A673 (cell line): ENCODE data around the gene HNRNPC. TPM values are rescaled to one million over a fixed set of nuclear protein-coding genes. Genes with fewer than 3 reads are reported as not detected.

ENCODE experiments used
- BruUV-seq: library from RNA; stranded (reverse); fragments of 400-500 nt; replicated peaks from 2 replicates; lab custom pipeline; 2021; lab: Mats Ljungman, UMichigan
- CTCF ChIA-PET: fragments of 300-600 bp; sonication (Branson Sonifier 250); formaldehyde crosslinking; loops from one replicate; lab custom pipeline; 2022; ENCODE audit warnings: antibody characterized with exemption; lab: Charles Lee
- POLR2A ChIA-PET: fragments of 300-600 bp; sonication (Branson Sonifier 250); formaldehyde crosslinking; loops from one replicate; lab custom pipeline; 2022; ENCODE audit warnings: antibody characterized with exemption; ENCODE audit not compliant: low non-redundant PET; lab: Charles Lee
- DNase-seq: peaks from one replicate; pipeline ENCODE4 v3.0.0-alpha.2; 2015; ENCODE audit warnings: low spot score
- H3K27ac ChIP-seq: fragments of 200-600 bp; sonication (generic); 2 replicates; pipeline ENCODE4 v1.5.1; 2016; ENCODE audit warnings: mixed run types, low read depth, mild to moderate bottlenecking, mixed read lengths, antibody characterized with exemption, low read length; ENCODE audit not compliant: poor library complexity, severe bottlenecking
- H3K27me3 ChIP-seq: fragments of 200-600 bp; sonication (generic); replicated peaks from 2 replicates; pipeline ENCODE4 v1.6.1; 2017; ENCODE audit warnings: mixed run types, low read depth, mild to moderate bottlenecking, mixed read lengths, antibody characterized with exemption, low read length; ENCODE audit not compliant: insufficient read depth, poor library complexity
- H3K36me3 ChIP-seq: fragments of 200-600 bp; sonication (generic); 2 replicates; pipeline ENCODE4 v1.6.1; 2016; ENCODE audit warnings: mixed run types, mild to moderate bottlenecking, mixed read lengths, antibody characterized with exemption, low read length; ENCODE audit not compliant: insufficient read depth, poor library complexity, severe bottlenecking
- H3K4me1 ChIP-seq: fragments of 200-600 bp; sonication (generic); 2 replicates; pipeline ENCODE4 v1.6.1; 2017; ENCODE audit warnings: mixed run types, mild to moderate bottlenecking, mixed read lengths, antibody characterized with exemption, low read length; ENCODE audit not compliant: insufficient read depth, poor library complexity, severe bottlenecking
- H3K4me3 ChIP-seq: fragments of 200-600 bp; sonication (generic); 2 replicates; pipeline ENCODE4 v1.5.1; 2016; ENCODE audit warnings: low read depth, mixed run types, mild to moderate bottlenecking, mixed read lengths, low read length; ENCODE audit not compliant: poor library complexity, severe bottlenecking
- H3K9me3 ChIP-seq: fragments of 200-600 bp; sonication (generic); 2 replicates; pipeline ENCODE4 v1.6.1; 2016; ENCODE audit warnings: mixed run types, low read depth, mild to moderate bottlenecking, mixed read lengths, antibody characterized with exemption, low read length; ENCODE audit not compliant: poor library complexity, severe bottlenecking
- EZH2 ChIP-seq: fragments of 200-600 bp; sonication (generic); IDR thresholded peaks from 2 replicates; pipeline ENCODE4 v1.6.1; 2017; ENCODE audit warnings: borderline replicate concordance, low read depth, mild to moderate bottlenecking, mixed read lengths, antibody characterized with exemption, low read length; ENCODE audit not compliant: poor library complexity, severe bottlenecking
- intact Hi-C: fragments of 100-400 bp; cut with micrococcal nuclease; formaldehyde crosslinking; loops from one replicate; pipeline ENCODE4 v1.10.0; 2022; ENCODE audit not compliant: unreplicated experiment
- total RNA-seq: library from RNA; stranded (reverse); gene quantifications from 2 replicates; pipeline ENCODE4 v1.2.3, GENCODE V29; 2021
- TF ChIP-seq, protein P1 (sequence below): fragments of 300-800, 200-600 bp; sonication (generic); conservative IDR thresholded peaks from 2 replicates; pipeline ENCODE4 v1.5.1; 2017; ENCODE audit warnings: low read depth, mild to moderate bottlenecking, antibody characterized with exemption, low read length, moderate library complexity, mixed read lengths

HNRNPC gene
- total RNA-seq, 1 experiment from 2014 or later = 949 TPM

DNA sequence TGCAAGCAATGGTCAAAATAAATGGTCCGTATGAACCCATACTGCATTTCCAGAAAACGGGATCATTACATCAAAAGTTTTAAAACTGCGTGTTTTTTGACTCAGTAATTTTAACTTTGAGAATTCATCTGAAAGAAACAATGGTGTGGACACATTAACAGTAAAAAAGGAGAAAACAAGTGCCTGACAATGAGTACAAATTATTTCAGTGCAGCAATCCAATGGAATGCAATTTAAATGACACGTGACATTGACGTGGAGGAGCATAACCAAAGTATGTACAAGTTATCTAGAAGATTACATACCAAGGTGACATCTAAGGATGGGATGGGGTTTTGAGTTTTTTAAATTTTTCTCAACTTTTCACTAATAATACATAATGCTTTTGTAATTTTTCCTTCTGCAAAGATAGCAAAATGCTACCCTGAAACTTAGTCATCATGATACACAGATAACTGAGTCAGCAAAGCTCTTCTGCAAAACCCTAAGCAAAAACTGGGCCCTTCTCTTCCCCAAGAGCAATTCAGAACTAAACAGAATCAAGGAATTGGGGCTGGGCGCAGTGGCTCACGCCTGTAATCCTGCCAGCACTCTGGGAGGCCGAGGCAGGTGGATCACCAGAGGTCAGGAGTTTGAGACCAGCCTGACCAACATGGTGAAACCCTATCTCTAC lies 20.4 kb downstream of the HNRNPC start:
- no TSS peak for BruUV-seq
- Histone ChIP-seq H3K27me3 (no peaks in the 10 kb centered on the region), H3K27ac (no peak overlapping the region), H3K4me3 (no peak overlapping the region), H3K36me3 (peaks cover 92% of the 10 kb centered on the region), H3K9me3 (no peaks in the 10 kb centered on the region), H3K4me1 (peaks cover 10% of the 10 kb centered on the region)
- intact Hi-C loops = no loop called here
- TF ChIP-seq, protein P1, sequence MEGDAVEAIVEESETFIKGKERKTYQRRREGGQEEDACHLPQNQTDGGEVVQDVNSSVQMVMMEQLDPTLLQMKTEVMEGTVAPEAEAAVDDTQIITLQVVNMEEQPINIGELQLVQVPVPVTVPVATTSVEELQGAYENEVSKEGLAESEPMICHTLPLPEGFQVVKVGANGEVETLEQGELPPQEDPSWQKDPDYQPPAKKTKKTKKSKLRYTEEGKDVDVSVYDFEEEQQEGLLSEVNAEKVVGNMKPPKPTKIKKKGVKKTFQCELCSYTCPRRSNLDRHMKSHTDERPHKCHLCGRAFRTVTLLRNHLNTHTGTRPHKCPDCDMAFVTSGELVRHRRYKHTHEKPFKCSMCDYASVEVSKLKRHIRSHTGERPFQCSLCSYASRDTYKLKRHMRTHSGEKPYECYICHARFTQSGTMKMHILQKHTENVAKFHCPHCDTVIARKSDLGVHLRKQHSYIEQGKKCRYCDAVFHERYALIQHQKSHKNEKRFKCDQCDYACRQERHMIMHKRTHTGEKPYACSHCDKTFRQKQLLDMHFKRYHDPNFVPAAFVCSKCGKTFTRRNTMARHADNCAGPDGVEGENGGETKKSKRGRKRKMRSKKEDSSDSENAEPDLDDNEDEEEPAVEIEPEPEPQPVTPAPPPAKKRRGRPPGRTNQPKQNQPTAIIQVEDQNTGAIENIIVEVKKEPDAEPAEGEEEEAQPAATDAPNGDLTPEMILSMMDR = no peak
- no peak for TF ChIP-seq EZH2
- no peak for DNase-seq
- ChIA-PET POLR2A (no interaction called here), CTCF (no interaction called here)

DNA sequence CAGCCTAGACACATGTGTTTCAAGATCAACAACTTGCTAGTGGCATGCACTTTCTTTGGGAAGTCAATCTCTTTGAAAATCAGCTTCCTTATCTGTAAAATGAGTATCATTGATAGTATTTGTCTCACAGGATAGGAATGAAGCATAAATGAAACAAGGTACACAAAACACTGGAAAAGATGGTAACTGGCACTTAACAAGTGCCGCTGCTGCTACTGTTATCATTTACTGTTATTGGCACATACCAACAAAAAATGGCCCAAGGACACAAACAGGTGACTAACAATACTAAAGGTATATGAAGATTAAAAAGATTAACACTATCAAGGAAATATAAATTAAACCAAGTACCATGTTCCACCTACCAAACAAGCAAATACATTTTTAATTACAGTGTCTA lies 20.9 kb downstream of the HNRNPC start:
- DNase-seq = no peak
- TF ChIP-seq EZH2 = no peak
- TF ChIP-seq, protein P1 = no peak
- no peaks in the 10 kb centered on the region for H3K9me3 ChIP-seq
- intact Hi-C loops = no loop called here
- POLR2A ChIA-PET = no interaction called here
- H3K36me3 ChIP-seq = peaks cover 92% of the 10 kb centered on the region
- H3K4me3 ChIP-seq = no peak overlapping the region
- no peaks in the 10 kb centered on the region for H3K27me3 ChIP-seq
- no peak overlapping the region for H3K27ac ChIP-seq
- CTCF ChIA-PET = no interaction called here
- H3K4me1 ChIP-seq = peaks cover 10% of the 10 kb centered on the region
- BruUV-seq = no TSS peak

DNA sequence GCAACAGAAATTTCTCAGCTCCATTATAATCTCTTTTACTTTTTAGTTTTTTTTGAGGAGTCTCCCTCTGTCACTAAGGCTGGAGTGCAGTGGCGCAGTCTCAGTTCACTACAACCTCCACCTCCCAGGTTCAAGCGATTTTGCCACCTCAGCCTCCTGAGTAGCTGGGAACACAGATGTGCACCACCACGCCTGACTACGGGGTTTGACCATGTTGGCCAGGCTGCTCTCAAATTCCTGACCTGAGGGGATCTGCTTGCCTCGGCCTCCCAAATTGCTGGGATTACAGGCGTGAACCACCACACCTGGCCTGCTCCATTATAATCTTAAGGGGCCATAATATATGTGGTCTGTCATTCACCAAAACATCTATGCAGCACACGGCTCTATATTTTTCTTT lies 23.4 kb downstream of the HNRNPC start:
- Histone ChIP-seq H3K4me3 (no peak overlapping the region), H3K27me3 (no peaks in the 10 kb centered on the region), H3K27ac (no peak overlapping the region), H3K9me3 (no peaks in the 10 kb centered on the region), H3K36me3 (peaks cover 77% of the 10 kb centered on the region), H3K4me1 (peaks cover 15% of the 10 kb centered on the region)
- BruUV-seq = no TSS peak
- intact Hi-C loops = no loop called here
- POLR2A ChIA-PET = no interaction called here
- CTCF ChIA-PET = no interaction called here
- TF ChIP-seq EZH2 = no peak
- TF ChIP-seq, protein P1 = no peak
- no peak for DNase-seq
